Upper lobe of right lung (tissue), 1 donor: ENCODE results near the gene HHIPL1. TPM values are rescaled to one million over a fixed set of nuclear protein-coding genes. Genes with fewer than 3 reads are reported as not detected.

Experiments
- ATAC-seq: fragments of 200-7000 bp; cut with Tn5 transposase; one replicate; pipeline ENCODE4 v1.9.1; 2020; ENCODE audit warnings: mild to moderate bottlenecking, moderate library complexity
- DNase-seq: peaks from one replicate; pipeline ENCODE4 v3.0.0-alpha.2; 2020
- H3K27ac ChIP-seq: fragments of 200-600 bp; one replicate; pipeline ENCODE4 v1.8.0; 2022
- H3K27me3 ChIP-seq: fragments of 200-600 bp; one replicate; pipeline ENCODE4 v1.8.0; 2022; ENCODE audit warnings: mild to moderate bottlenecking
- H3K36me3 ChIP-seq: fragments of 200-600 bp; one replicate; pipeline ENCODE4 v1.8.0; 2022
- H3K4me1 ChIP-seq: fragments of 200-600 bp; one replicate; pipeline ENCODE4 v1.8.0; 2022
- H3K4me3 ChIP-seq: fragments of 200-600 bp; one replicate; pipeline ENCODE4 v1.8.0; 2022; ENCODE audit warnings: mild to moderate bottlenecking
- H3K9me3 ChIP-seq: fragments of 200-600 bp; one replicate; pipeline ENCODE4 v1.8.0; 2022
- intact Hi-C: fragments of 100-400 bp; cut with DNase I; formaldehyde crosslinking; loops from one replicate; pipeline ENCODE4 v1.11.0; 2022
- total RNA-seq: library from RNA; stranded (reverse); fragmentation: NEBNext Ultra II Directional; extraction: Animal tissue kit (Norgen Biotek cat#: 25700); gene quantifications from one replicate; pipeline ENCODE4 v1.2.1, GENCODE V29; 2021
- TF ChIP-seq, protein P1 (sequence below): fragments of 200-600 bp; IDR thresholded peaks from one replicate; pipeline ENCODE4 v1.8.0; 2022; ENCODE audit warnings: antibody characterized with exemption
- donor health status: DM: no; HTN: yes; CAD: no; lungs with severe emphysema.

Gene HHIPL1
- total RNA-seq, 1 donor from 2014 or later, result 1.6 TPM

DNA sequence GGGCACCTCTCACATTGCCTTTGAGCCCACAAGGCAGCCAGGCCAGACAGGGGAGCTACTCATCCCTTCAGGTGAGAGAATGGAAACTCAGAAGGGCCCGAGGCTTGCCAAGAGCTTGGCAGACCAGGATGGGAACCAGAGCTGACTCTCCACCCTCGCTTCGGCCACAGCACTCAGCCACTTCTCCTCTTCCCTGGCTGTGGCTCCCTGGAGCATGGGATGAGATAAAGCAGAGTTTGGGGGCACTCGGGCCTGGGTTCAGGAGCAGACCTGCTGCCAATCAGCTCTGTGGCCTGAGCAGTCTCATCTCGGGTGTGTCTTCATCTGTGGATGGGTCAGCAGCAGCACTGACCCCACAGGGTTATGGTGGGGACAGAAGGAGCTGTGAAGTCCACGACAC is 20.9 kb upstream of the HHIPL1 start:
- intact Hi-C loops, result no loop called here

DNA sequence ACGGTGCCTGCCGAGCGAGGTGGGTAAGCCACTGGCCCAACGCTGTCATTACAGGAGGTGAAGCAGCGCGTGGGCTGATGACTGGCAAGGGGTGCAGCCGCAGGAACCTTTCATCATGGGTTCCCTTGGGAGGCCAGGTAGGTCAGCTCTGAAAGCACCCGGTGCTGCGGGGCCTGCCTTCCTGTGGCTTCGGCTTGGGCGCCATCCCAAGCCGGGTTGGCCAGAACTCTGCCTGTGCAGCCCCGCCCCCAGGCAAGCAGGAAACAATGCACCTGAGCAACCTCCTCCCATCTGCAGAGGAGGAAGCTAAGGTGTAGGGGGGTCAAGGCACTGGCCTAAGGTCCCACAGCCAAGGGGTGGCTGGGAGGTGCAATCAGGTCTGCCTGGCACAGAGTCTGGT is 20.0 kb upstream of the HHIPL1 start:
- H3K4me1 ChIP-seq, result no peaks in the 10 kb centered on the region
- H3K4me3 ChIP-seq, result no peak overlapping the region
- ATAC-seq (no peak), DNase-seq (no peak)
- H3K27me3 ChIP-seq, result no peaks in the 10 kb centered on the region
- no peaks in the 10 kb centered on the region for H3K36me3 ChIP-seq
- intact Hi-C loops, result loop anchor here (5.0 kb wide), 1 partner anchor 108 kb away; no protein-coding TSS in a partner anchor
- TF ChIP-seq, protein P1, sequence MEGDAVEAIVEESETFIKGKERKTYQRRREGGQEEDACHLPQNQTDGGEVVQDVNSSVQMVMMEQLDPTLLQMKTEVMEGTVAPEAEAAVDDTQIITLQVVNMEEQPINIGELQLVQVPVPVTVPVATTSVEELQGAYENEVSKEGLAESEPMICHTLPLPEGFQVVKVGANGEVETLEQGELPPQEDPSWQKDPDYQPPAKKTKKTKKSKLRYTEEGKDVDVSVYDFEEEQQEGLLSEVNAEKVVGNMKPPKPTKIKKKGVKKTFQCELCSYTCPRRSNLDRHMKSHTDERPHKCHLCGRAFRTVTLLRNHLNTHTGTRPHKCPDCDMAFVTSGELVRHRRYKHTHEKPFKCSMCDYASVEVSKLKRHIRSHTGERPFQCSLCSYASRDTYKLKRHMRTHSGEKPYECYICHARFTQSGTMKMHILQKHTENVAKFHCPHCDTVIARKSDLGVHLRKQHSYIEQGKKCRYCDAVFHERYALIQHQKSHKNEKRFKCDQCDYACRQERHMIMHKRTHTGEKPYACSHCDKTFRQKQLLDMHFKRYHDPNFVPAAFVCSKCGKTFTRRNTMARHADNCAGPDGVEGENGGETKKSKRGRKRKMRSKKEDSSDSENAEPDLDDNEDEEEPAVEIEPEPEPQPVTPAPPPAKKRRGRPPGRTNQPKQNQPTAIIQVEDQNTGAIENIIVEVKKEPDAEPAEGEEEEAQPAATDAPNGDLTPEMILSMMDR, result no peak
- H3K9me3 ChIP-seq, result no peaks in the 10 kb centered on the region
- H3K27ac ChIP-seq, result no peak overlapping the region

More for the DNA sequence above, 20.9 kb upstream of the HHIPL1 start:
- no peaks in the 10 kb centered on the region for H3K36me3 ChIP-seq
- no peak overlapping the region for H3K4me3 ChIP-seq
- no peaks in the 10 kb centered on the region for H3K4me1 ChIP-seq
- no peak for ATAC-seq
- TF ChIP-seq, protein P1, result no peak
- H3K9me3 ChIP-seq, result no peaks in the 10 kb centered on the region
- DNase-seq, result no peak
- H3K27ac ChIP-seq, result no peak overlapping the region
- no peaks in the 10 kb centered on the region for H3K27me3 ChIP-seq

DNA sequence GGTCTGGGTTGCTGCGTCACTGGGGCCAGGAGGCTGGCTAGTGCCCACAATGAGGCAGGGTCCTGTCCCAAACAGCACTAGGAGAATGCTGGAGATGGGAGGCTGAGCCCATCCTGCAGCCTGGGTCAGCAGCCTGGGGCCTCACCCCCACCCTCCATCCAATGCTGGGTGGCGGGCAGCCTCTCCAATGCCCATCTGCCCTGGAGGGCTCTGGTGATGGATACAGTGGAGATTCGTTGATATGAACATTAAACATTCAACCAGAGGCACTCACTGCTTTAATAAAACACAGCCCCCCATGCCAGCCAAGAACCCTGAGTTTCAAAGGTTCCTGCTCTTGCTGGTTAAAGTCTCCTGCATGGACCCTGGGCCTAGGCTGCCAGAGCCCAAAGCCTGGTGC is 19.5 kb upstream of the HHIPL1 start:
- TF ChIP-seq, protein P1, result no peak
- DNase-seq (no peak), ATAC-seq (no peak)
- Histone ChIP-seq H3K36me3 (no peaks in the 10 kb centered on the region), H3K27ac (no peak overlapping the region), H3K4me3 (no peak overlapping the region), H3K27me3 (no peaks in the 10 kb centered on the region), H3K4me1 (no peaks in the 10 kb centered on the region), H3K9me3 (no peaks in the 10 kb centered on the region)
- intact Hi-C loops, result loop anchor here (5.0 kb wide), 1 partner anchor 108 kb away; no protein-coding TSS in a partner anchor

DNA sequence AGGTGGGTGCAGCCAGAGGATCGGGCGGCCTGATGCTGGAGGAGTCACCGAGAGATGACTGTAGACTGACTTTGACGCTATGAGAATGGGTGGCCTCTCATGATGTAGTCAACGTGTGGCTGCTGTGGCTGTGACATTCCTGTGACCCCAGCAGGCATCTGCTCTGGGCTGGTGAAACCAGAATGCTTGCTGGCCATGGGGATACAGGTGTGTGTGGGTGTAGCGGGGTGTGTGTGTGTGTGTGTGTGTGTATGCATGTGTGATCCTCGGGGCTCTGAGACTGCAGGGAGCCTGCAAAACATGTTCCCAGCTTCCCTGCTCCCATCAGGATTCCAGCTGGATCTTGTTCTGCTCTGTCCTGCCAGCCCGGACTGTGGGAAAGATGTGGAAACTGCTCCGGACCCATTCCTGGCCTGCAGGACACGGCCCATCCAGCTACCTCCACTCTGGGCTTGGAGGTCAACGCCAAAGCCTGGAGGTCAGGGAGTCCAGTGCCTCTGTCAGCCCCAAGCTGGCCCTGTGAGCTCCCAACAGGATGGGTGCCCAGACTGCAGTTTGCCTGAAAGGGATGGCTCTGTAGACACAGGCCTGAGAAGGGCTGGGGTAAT is 18.8 kb upstream of the HHIPL1 start:
- TF ChIP-seq, protein P1, result no peak
- intact Hi-C loops, result loop anchor here (5.0 kb wide), 1 partner anchor 109 kb away; no protein-coding TSS in a partner anchor
- Histone ChIP-seq H3K27me3 (no peaks in the 10 kb centered on the region), H3K36me3 (no peaks in the 10 kb centered on the region), H3K4me3 (no peak overlapping the region), H3K4me1 (no peaks in the 10 kb centered on the region), H3K27ac (no peak overlapping the region), H3K9me3 (no peaks in the 10 kb centered on the region)
- ATAC-seq (no peak), DNase-seq (no peak)

DNA sequence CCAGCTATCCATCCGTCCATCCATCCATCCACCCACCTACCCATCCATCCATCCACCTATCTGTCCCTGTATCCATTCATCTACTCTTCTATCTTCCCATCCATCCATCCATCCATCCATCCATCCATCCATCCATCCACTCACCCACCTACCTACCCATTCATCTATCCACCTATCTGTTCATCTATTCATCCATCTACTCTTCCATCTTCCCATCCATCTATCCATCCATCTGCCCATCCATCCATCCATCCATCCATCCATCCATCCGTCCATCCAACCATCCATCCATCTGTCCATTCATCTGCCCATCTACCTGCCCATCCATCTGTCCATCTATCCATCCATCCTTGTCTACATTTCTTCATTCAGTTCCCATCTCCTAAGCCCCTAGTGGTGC is 17.8 kb upstream of the HHIPL1 start:
- Histone ChIP-seq H3K27me3 (no peaks in the 10 kb centered on the region), H3K9me3 (no peaks in the 10 kb centered on the region), H3K4me1 (no peaks in the 10 kb centered on the region), H3K36me3 (no peaks in the 10 kb centered on the region), H3K27ac (no peak overlapping the region), H3K4me3 (no peak overlapping the region)
- TF ChIP-seq, protein P1, result no peak
- no peak for DNase-seq
- ATAC-seq, result no peak
- intact Hi-C loops, result loop anchor here (5.0 kb wide), 1 partner anchor 110 kb away; no protein-coding TSS in a partner anchor
